IPS DF 4.7 (cell line): ENCODE measurements around the gene MRPL48.

Experiments
- DNase-seq: peaks from one replicate; pipeline ENCODE4 v3.0.0-alpha.2; 2013; ENCODE audit warnings: low spot score; ENCODE audit errors: extremely low read depth

Gene MRPL48

DNA sequence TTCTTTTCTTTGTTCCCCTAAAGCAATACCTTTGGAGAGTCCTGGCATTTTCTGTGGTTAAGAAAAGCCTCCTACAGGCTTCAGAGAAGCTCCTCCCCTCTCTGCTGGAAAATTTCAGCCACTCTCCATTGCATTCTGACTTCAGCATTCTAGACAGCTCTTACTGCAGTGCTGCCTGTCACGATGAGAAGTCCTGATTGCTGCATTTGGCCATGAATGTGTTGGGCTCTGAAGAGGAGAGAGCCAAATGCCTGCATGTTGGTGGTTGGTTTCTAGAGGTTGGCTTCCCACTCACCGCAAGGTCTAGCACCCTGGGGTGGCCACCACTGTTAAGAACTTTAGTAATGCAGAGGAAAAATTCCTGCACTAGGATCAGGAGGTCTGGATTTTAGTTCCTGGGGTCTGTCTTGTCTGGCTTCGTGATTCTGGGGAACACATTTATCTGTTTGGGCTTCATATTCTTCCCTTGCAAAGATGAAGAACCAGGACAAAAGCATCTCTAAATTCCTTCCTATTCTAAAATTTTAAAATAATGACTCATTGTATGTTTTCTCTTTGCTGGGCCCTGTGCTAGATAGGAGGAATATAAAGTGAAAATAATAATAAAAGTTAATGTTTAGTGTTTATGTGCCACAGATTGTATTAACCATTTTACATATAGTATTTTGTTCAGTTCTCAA is 50.9 kb downstream of the MRPL48 start:
- DNase-seq: peak; percentile 7

- no peak for DNase-seq
These were observed 51.4 kb downstream of the MRPL48 start for GRCh38 chr11:73839123-73839457.

GRCh38 chr11:73851046-73851764 is 63.5 kb downstream of the MRPL48 start:
- DNase-seq: no peak

DNA sequence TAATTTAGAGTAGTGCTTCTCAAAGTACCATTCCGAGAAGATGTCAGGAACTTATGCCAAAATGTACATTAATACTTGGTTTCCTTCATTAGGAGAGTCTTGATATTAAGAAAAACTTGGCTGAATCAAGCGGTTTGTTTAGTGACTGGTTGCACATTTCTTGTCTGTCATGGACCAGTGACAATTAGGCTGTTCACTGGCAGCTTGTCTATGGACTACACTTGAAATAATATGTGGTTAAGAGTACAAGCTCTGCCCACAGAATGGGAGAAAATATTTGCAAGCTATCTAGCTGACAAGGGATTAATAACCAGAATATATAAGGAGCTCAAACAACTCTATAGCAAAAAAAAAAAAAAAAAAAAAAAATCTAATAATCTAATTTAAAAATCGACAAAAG is 64.4 kb downstream of the MRPL48 start:
- DNase-seq: no peak

DNA sequence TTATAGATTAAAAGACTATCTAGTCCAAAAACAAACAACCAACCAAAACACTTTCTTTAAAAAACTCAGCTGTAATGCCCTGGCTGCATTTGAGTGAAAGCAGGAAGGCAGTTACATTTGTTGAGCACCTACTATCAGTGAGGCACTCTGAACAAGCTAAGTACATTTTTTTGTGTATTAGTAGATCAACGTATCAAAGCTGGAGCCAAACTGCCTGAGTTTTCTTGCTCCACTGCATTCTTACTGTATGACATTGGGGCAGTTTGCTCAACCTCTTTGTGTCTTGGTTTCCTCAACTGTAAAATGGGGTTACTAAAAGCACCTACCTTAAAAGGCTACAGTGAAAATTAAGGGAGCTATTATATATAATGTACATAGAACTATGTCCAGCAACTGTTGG is 67.0 kb downstream of the MRPL48 start:
- no peak for DNase-seq

GRCh38 chr11:73856031-73856567 is 68.4 kb downstream of the MRPL48 start:
- DNase-seq: no peak

DNA sequence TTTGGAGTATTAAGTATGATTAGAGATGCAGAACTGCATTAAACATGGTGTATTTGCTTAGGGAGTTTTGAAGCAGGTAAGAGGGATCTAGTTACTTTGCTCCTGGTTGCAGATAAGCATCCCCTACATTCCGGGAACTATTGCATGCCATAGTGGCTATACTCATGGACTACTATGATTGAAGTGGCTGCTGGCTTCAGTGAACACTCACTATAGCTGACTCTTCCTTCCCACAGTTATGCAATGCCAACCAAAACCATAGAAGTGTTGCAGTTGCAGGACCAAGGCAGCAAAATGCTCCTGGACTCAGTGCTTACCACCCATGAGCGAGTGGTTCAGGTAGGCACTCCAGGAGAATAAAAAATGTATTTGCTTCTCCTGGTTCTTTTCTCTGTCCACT is 72.0 kb downstream of the MRPL48 start:
- DNase-seq: no peak

GRCh38 chr11:73860202-73860601 is 72.5 kb downstream of the MRPL48 start:
- DNase-seq: no peak

DNA sequence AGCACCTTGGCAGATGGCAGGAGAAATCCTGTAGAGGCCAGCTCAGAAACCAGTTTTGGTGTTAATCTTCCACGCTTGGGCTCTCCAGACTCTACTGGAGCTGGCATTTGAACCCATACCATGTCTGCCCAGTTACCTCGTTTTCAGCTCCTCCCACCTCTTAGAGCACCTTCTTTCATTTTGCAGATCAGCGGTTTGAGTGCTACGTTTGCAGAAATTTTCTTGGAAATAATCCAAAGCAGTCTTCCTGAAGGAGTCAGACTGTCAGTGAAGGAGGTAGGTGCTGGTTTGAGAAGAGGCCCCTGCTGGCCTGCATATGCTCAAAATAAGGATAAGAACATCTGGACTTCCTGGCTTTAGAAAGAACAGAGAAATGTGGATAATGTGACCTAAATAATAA is 75.3 kb downstream of the MRPL48 start:
- no peak for DNase-seq

DNA sequence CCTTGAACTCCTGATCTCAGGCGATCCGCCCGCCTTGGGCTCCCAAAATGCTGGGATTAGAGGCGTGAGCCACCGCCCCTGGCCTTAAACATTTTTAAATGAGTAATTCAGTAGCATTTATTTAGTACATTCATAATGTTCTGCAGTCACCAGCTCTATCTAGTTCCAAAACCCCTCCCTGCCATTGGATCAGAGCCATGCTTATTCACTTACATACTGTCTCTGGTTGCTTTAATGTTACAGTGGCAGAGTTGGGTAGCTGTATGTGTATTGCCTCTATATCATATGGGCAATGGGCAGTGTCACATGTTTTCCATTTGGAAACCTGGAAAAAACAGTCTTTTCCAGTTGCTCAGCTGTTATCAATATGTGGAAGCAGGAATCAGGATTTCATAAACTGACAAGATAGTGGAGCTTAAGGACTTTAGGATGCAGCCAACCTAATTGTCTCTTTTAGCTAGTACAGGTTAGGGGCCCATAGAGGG is 78.5 kb downstream of the MRPL48 start:
- no peak for DNase-seq

DNA sequence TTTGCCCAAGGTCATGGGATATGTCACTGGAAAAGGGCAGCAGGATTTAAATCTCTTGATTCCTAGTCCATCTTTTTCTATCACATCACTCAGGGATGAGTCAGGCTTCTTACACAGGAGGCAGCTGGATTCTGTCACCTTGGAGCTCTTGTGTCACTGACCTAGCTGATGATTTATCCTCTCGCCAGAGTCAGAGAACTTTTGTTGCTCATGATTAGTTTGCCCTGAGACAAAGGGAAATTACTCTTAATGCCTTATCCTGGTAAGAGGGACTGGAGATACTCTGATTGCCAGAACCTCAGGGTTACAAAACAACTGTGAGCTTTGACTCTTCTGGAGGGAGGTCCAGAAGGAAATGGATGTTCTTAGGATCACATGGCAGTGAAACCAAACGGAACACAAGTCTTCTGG is 78.9 kb downstream of the MRPL48 start:
- DNase-seq: no peak

DNA sequence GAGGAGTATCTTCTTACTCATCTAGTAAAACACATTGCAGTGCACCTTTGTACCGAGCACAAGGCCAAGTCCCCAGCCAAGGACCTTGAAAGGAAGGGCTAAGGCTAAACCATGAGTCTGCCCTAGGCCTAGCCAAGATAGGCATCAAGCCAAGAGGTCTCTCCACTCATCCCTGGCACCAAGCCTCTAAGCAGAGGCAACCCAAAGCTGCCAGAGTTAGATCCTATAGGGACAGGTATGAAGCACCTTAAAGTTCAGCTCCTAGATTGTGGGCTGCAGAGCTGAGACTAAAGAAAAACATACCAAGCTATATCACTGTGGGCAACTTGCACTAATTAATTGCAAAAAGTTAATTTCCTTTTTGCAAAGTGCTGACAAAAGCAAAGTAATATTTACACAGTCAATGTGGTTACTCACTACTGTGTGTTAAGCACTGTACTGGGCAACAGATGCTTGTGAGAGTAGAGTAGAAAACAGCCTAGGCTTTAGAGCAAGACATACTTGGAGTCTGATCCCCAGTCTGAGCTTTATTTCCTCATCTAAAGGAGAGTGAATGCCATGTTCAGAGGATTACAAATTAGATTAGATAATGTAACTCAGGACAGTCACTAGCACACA is 81.8 kb downstream of the MRPL48 start:
- DNase-seq: no peak

GRCh38 chr11:73870261-73870660 is 82.6 kb downstream of the MRPL48 start:
- no peak for DNase-seq

GRCh38 chr11:73872749-73873357 is 85.2 kb downstream of the MRPL48 start:
- DNase-seq: no peak

GRCh38 chr11:73875380-73875779 is 87.7 kb downstream of the MRPL48 start:
- no peak for DNase-seq

- no peak for DNase-seq
These were observed 88.2 kb downstream of the MRPL48 start for GRCh38 chr11:73875840-73876239.

DNA sequence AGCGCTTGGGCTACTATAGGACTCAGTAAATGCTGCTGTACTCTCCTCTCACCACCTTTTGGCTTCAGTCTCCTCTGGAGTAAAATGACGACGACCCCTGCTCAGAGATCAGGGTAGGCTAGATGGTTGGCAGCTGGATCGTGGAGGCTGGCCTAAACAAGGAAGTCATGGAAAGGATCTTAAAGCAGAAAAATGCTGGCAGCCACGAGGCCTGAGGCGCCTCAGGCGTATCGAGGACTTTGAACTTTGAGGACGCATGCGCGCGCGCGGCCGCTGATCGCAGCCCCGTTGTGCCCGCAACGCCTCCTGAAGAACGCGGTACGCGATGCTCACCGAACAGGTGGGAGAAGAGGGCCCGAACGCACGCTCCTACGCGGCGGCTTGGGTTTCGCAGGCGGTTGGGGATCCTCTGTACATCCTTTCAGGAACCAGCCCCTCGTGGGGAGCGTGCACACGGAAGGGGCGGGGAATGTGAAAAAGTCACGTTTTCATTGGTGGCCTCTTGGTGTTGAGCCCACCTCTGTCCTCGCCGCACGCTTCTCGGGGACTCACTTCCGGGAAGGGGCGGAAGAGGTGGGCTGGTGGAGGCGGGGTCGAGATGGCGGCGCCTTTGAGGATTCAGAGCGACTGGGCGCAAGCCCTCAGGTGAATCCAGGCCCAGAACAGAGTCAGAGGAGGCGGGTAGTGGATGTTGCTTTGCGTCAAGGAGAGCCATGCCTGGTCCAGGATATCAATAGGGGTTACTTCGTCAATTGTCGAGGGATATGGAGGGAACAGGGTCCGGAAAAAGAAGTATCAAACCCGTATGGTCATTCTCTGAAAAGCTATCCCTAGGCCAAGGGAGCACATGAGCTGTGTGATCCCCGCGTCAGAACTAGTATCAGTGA is 89.0 kb downstream of the MRPL48 start, which contains the start of the genes COA4 and PAAF1:
Gene COA4, minus strand, starts transcription at position 423 of the 887 bp plus-strand sequence. CDS start 3,468 bp downstream, outside the sequence.
Gene PAAF1, plus strand, starts transcription at position 576 of the 887 bp plus-strand sequence. Its CDS starts 23 bp downstream, at position 599.
- DNase-seq: peak; percentile 92

DNA sequence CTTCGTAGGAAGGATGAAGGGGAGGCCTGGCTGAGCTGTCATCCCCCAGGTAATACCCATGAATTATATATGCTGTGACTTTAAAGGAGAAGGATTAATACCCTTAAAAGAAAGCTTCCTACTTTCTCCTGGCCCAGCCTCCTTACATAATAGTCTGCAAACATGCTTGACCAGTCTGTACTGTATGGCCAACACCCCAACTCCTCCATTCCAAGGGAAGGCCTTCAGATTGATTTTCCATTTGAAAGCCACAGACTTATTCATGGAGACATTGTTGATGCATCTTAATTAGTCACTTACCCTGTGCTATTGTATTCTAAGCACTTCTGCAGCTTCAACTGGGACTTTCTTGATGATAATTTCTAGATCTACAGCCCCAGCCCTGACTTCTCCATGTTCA is 91.1 kb downstream of the MRPL48 start:
- no peak for DNase-seq

GRCh38 chr11:73880449-73880848 is 92.8 kb downstream of the MRPL48 start:
- DNase-seq: peak; percentile 9

DNA sequence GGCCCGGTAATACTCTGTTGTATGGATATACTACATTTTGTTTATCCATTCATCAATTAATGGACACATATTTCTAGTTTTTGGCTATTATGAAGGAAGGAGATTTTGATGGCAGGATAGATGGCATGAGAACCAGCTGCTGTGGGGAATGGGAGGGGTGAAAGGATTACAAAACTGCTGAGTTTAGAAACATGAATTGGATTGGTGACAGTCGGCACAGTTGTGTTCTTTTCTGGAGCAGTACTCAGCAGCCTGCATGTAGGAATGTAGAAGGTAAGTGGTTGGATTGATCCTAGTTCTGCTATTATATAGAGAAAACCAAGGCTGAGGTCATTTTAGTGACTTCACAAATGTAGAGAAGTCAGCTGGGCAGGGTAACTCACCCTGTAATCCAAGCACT is 96.2 kb downstream of the MRPL48 start:
- no peak for DNase-seq

- DNase-seq: no peak
These were observed 100.6 kb downstream of the MRPL48 start for GRCh38 chr11:73888244-73888643.
